Measurements from ENCODE around the gene WHRN. TPM values are rescaled to one million over a fixed set of nuclear protein-coding genes. Genes with fewer than 3 reads are reported as not detected.

Gene WHRN
- total RNA-seq, result 5.4 TPM

- DNase-seq (ENCODE audit: low read depth in 2 of 3, low spot score in 2 of 3), result peak; percentile 76 to 96 (median 94)
Observed at GRCh38 chr9:114505187-114506081, at the start of gene WHRN. Gene WHRN, minus strand, starts transcription at chr9:114505473. Its CDS starts 672 bp downstream, at chr9:114504801.

GRCh38 chr9:114553202-114553601, 47.9 kb upstream of the WHRN start:
- DNase-seq (ENCODE audit: low read depth in 2 of 3, low spot score in 2 of 3), result no peak

GRCh38 chr9:114552706-114553105, 47.4 kb upstream of the WHRN start:
- no peak for DNase-seq (ENCODE audit: low read depth in 2 of 3, low spot score in 2 of 3)

- no peak for DNase-seq (ENCODE audit: low read depth in 2 of 3, low spot score in 2 of 3)
Observed at GRCh38 chr9:114551750-114552685, 46.7 kb upstream of the WHRN start.

GRCh38 chr9:114549697-114550330, 44.5 kb upstream of the WHRN start:
- peak in 1 of 3 donors; percentile 5 for DNase-seq (ENCODE audit: low read depth in 2 of 3, low spot score in 2 of 3)

- no peak for DNase-seq (ENCODE audit: low read depth in 2 of 3, low spot score in 2 of 3)
Observed at GRCh38 chr9:114546851-114547250, 41.6 kb upstream of the WHRN start.

- no peak for DNase-seq (ENCODE audit: low read depth in 2 of 3, low spot score in 2 of 3)
Observed at GRCh38 chr9:114545055-114545454, 39.8 kb upstream of the WHRN start.

- DNase-seq (ENCODE audit: low read depth in 2 of 3, low spot score in 2 of 3), result no peak
Observed at GRCh38 chr9:114539701-114540380, 34.6 kb upstream of the WHRN start.

- DNase-seq (ENCODE audit: low read depth in 2 of 3, low spot score in 2 of 3), result no peak
Observed at GRCh38 chr9:114538241-114538640, 33.0 kb upstream of the WHRN start.

- no peak for DNase-seq (ENCODE audit: low read depth in 2 of 3, low spot score in 2 of 3)
Observed at GRCh38 chr9:114532561-114533237, 27.4 kb upstream of the WHRN start.

GRCh38 chr9:114529285-114529684, 24.0 kb upstream of the WHRN start:
- no peak for DNase-seq (ENCODE audit: low read depth in 2 of 3, low spot score in 2 of 3)

GRCh38 chr9:114526807-114527206, 21.5 kb upstream of the WHRN start:
- no peak for DNase-seq (ENCODE audit: low read depth in 2 of 3, low spot score in 2 of 3)

GRCh38 chr9:114525513-114525912, 20.2 kb upstream of the WHRN start:
- DNase-seq (ENCODE audit: low read depth in 2 of 3, low spot score in 2 of 3), result no peak

- DNase-seq (ENCODE audit: low read depth in 2 of 3, low spot score in 2 of 3), result no peak
Observed at GRCh38 chr9:114524247-114524681, 19.0 kb upstream of the WHRN start.

GRCh38 chr9:114522847-114523246, 17.6 kb upstream of the WHRN start:
- DNase-seq (ENCODE audit: low read depth in 2 of 3, low spot score in 2 of 3), result no peak

GRCh38 chr9:114522286-114522685, 17.0 kb upstream of the WHRN start:
- no peak for DNase-seq (ENCODE audit: low read depth in 2 of 3, low spot score in 2 of 3)

- DNase-seq (ENCODE audit: low read depth in 2 of 3, low spot score in 2 of 3), result no peak
Observed at GRCh38 chr9:114521846-114522245, 16.6 kb upstream of the WHRN start.

GRCh38 chr9:114518599-114519022, 13.3 kb upstream of the WHRN start:
- no peak for DNase-seq (ENCODE audit: low read depth in 2 of 3, low spot score in 2 of 3)

GRCh38 chr9:114518120-114518519, 12.8 kb upstream of the WHRN start:
- DNase-seq (ENCODE audit: low read depth in 2 of 3, low spot score in 2 of 3), result no peak

GRCh38 chr9:114516913-114517312, 11.6 kb upstream of the WHRN start:
- DNase-seq (ENCODE audit: low read depth in 2 of 3, low spot score in 2 of 3), result no peak

Data from hematopoietic multipotent progenitor cell (in vitro differentiated cells).